GM19468 (cell line): ENCODE measurements around the gene TACR2.

Source experiments
- ATAC-seq: cut with Tn5 transposase; IDR thresholded peaks from one replicate; pipeline ENCODE4 v1.9.1; 2021; ENCODE audit warnings: mild to moderate bottlenecking, moderate library complexity, moderate number of reproducible peaks; ENCODE audit not compliant: unreplicated experiment; ENCODE audit errors: extremely low read depth

The TACR2 gene

GRCh38 chr10:69377933-69378332, 38.8 kb downstream of the TACR2 start:
- ATAC-seq, result no peak

GRCh38 chr10:69377191-69377590, 39.5 kb downstream of the TACR2 start:
- no peak for ATAC-seq

- no peak for ATAC-seq
Measured at GRCh38 chr10:69376662-69377061, 40.1 kb downstream of the TACR2 start.

- ATAC-seq, result no peak
Measured at GRCh38 chr10:69375307-69376151, 41.2 kb downstream of the TACR2 start.

GRCh38 chr10:69374931-69375306, 41.8 kb downstream of the TACR2 start:
- no peak for ATAC-seq

GRCh38 chr10:69374242-69374641, 42.5 kb downstream of the TACR2 start:
- ATAC-seq, result no peak

GRCh38 chr10:69372126-69372980, 44.4 kb downstream of the TACR2 start:
- no peak for ATAC-seq

GRCh38 chr10:69367469-69367868, 49.2 kb downstream of the TACR2 start:
- ATAC-seq, result no peak

- no peak for ATAC-seq
Measured at GRCh38 chr10:69366738-69367137, 50.0 kb downstream of the TACR2 start.

GRCh38 chr10:69364232-69364940, 52.3 kb downstream of the TACR2 start:
- no peak for ATAC-seq

- no peak for ATAC-seq
Measured at GRCh38 chr10:69363666-69364065, 53.1 kb downstream of the TACR2 start.

- no peak for ATAC-seq
Measured at GRCh38 chr10:69362471-69362954, 54.2 kb downstream of the TACR2 start.

GRCh38 chr10:69361303-69361614, 55.5 kb downstream of the TACR2 start:
- no peak for ATAC-seq

GRCh38 chr10:69360485-69361302, 56.0 kb downstream of the TACR2 start:
- no peak for ATAC-seq

GRCh38 chr10:69359594-69359993, 57.1 kb downstream of the TACR2 start:
- ATAC-seq, result no peak

- ATAC-seq, result no peak
Measured at GRCh38 chr10:69359148-69359547, 57.6 kb downstream of the TACR2 start.

- no peak for ATAC-seq
Measured at GRCh38 chr10:69358148-69358795, 58.4 kb downstream of the TACR2 start.

GRCh38 chr10:69356187-69356586, 60.5 kb downstream of the TACR2 start:
- no peak for ATAC-seq

- no peak for ATAC-seq
Measured at GRCh38 chr10:69353977-69354635, 62.6 kb downstream of the TACR2 start.
